ENCODE measurements around the gene MSI1. TPM values are rescaled to one million over a fixed set of nuclear protein-coding genes. Genes with fewer than 3 reads are reported as not detected.

The MSI1 gene
- total RNA-seq, 1 experiment from 2014 or later = 26.0 TPM

Other genes starting within 250 kb of the MSI1 start
- 184 TPM for gene GCN1, start 174.4 kb downstream of the MSI1 start, total RNA-seq (2021; ENCODE audit: unreplicated experiment)
- 4,123 TPM for gene RPLP0, start 168.1 kb downstream of the MSI1 start, total RNA-seq (2021; ENCODE audit: unreplicated experiment)
- gene PXN, start 103.4 kb downstream of the MSI1 start, total RNA-seq (2021; ENCODE audit: unreplicated experiment) = 211 TPM
- 2,248 TPM for gene RNU4-2, start 77.3 kb downstream of the MSI1 start, total RNA-seq (2021; ENCODE audit: unreplicated experiment)
- 2,323 TPM for gene RNU4-1, start 75.9 kb downstream of the MSI1 start, total RNA-seq (2021; ENCODE audit: unreplicated experiment)
- 2.8 TPM for gene SIRT4, start 66.8 kb downstream of the MSI1 start, total RNA-seq (2021; ENCODE audit: unreplicated experiment)
- 2.0 TPM for gene PLA2G1B, start 41.4 kb downstream of the MSI1 start, total RNA-seq (2021; ENCODE audit: unreplicated experiment)
- gene COX6A1, start 68.9 kb upstream of the MSI1 start, total RNA-seq (2021; ENCODE audit: unreplicated experiment) = 464 TPM
- 40.3 TPM for gene TRIAP1, start 77.2 kb upstream of the MSI1 start, total RNA-seq (2021; ENCODE audit: unreplicated experiment)
- gene GATC, start 77.3 kb upstream of the MSI1 start, total RNA-seq (2021; ENCODE audit: unreplicated experiment) = 48.7 TPM
- gene SRSF9, start 100.6 kb upstream of the MSI1 start, total RNA-seq (2021; ENCODE audit: unreplicated experiment) = 297 TPM
- gene DYNLL1, start 126.9 kb upstream of the MSI1 start, total RNA-seq (2021; ENCODE audit: unreplicated experiment) = 243 TPM
- gene COQ5, start 160.0 kb upstream of the MSI1 start, total RNA-seq (2021; ENCODE audit: unreplicated experiment) = 34.1 TPM
- 141 TPM for gene RNF10, start 165.2 kb upstream of the MSI1 start, total RNA-seq (2021; ENCODE audit: unreplicated experiment)
- gene POP5, start 212.2 kb upstream of the MSI1 start, total RNA-seq (2021; ENCODE audit: unreplicated experiment) = 66.9 TPM